ENCODE results near the gene EVA1B.

The EVA1B gene

GRCh38 chr1:36330940-36331339, 7.5 kb upstream of the EVA1B start:
- WGBS (ENCODE audit: extremely low coverage, insufficient coverage, insufficient read length) = 100% methylated on average over 5 of the region's 15 CpGs
- Histone ChIP-seq H3K9ac (ENCODE audit: low read length) (no peak overlapping the region), H3K9me3 (ENCODE audit: insufficient read depth, low read depth, low read length) (no peaks in the 10 kb centered on the region), H2BK5ac (ENCODE audit: low read depth, low read length, poor library complexity) (no peak overlapping the region), H3K27ac (ENCODE audit: low read depth, low read length) (no peak overlapping the region), H3K4me2 (ENCODE audit: low read length) (no peak overlapping the region), H3K23ac (ENCODE audit: low read length) (peak overlapping the region; percentile 63), H3K4me3 (ENCODE audit: low read depth, low read length) (no peak overlapping the region), H2AK5ac (ENCODE audit: low read length) (no peak overlapping the region), H3K18ac (ENCODE audit: low read length) (no peak overlapping the region), H3K4me1 (ENCODE audit: control insufficient read depth in 1 of 2, insufficient read depth in 2 of 2, low read length in 2 of 2) (peaks cover 9% of the 10 kb centered on the region in 2 experiments), H2BK12ac (ENCODE audit: low read length) (no peak overlapping the region), H3K36me3 (ENCODE audit: control insufficient read depth in 1 of 2, insufficient read depth in 2 of 2, low read length in 2 of 2) (no peaks in the 10 kb centered on the region), H4K8ac (ENCODE audit: low read depth, low read length) (no peak overlapping the region), H3K4ac (ENCODE audit: low read depth, low read length) (no peak overlapping the region), H3K79me1 (ENCODE audit: low read length) (no peaks in the 10 kb centered on the region), H2BK120ac (ENCODE audit: insufficient read depth, low read length, poor library complexity) (no peak overlapping the region), H4K91ac (ENCODE audit: low read depth, low read length) (no peak overlapping the region), H3K27me3 (ENCODE audit: insufficient read depth, low read length) (no peaks in the 10 kb centered on the region), H4K12ac (ENCODE audit: low read depth, low read length) (no peak overlapping the region), H2AFZ (ENCODE audit: insufficient read depth, low read length, poor library complexity) (no peak overlapping the region), H3K14ac (ENCODE audit: low read length) (no peak overlapping the region), H3K79me2 (ENCODE audit: control insufficient read depth, insufficient read depth, low read length, poor library complexity) (no peaks in the 10 kb centered on the region)
- no peak for DNase-seq

DNA sequence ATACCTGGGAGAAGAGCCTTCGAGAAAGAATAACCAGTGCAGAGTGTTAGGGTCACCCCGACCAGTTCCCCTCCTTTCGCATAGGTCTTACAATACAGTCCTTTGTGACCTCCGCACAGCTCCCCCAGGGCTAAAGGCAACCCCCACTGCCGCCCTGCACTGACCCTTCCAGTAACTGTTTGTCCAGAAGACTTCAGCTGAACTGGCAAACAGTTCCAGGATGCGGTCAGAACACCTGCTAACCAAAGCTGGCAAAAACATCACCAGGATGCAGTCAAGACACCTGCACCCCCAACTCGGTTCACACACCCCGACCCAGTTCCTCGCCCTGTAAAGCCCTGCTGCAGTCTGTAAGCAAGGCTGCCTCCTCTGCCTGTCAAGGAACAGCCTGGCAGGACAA, 6.4 kb upstream of the EVA1B start:
- H2BK120ac ChIP-seq (ENCODE audit: insufficient read depth, low read length, poor library complexity) = no peak overlapping the region
- no peak overlapping the region for H3K23ac ChIP-seq (ENCODE audit: low read length)
- H2BK5ac ChIP-seq (ENCODE audit: low read depth, low read length, poor library complexity) = no peak overlapping the region
- H4K91ac ChIP-seq (ENCODE audit: low read depth, low read length) = no peak overlapping the region
- no CpG with 5 or more reads among the region's 9 CpGs for WGBS (ENCODE audit: extremely low coverage, insufficient coverage, insufficient read length)
- no peak overlapping the region for H2BK12ac ChIP-seq (ENCODE audit: low read length)
- H3K27me3 ChIP-seq (ENCODE audit: insufficient read depth, low read length) = no peaks in the 10 kb centered on the region
- H3K79me1 ChIP-seq (ENCODE audit: low read length) = no peaks in the 10 kb centered on the region
- H3K27ac ChIP-seq (ENCODE audit: low read depth, low read length) = no peak overlapping the region
- no peak overlapping the region for H2AK5ac ChIP-seq (ENCODE audit: low read length)
- no peak overlapping the region for H3K18ac ChIP-seq (ENCODE audit: low read length)
- H4K12ac ChIP-seq (ENCODE audit: low read depth, low read length) = no peak overlapping the region
- H3K9me3 ChIP-seq (ENCODE audit: insufficient read depth, low read depth, low read length) = no peaks in the 10 kb centered on the region
- H3K4me1 ChIP-seq (ENCODE audit: control insufficient read depth in 1 of 2, insufficient read depth in 2 of 2, low read length in 2 of 2) = peaks cover 9% of the 10 kb centered on the region in 2 experiments
- H3K14ac ChIP-seq (ENCODE audit: low read length) = no peak overlapping the region
- H4K8ac ChIP-seq (ENCODE audit: low read depth, low read length) = no peak overlapping the region
- H3K79me2 ChIP-seq (ENCODE audit: control insufficient read depth, insufficient read depth, low read length, poor library complexity) = no peaks in the 10 kb centered on the region
- no peak for DNase-seq
- H3K9ac ChIP-seq (ENCODE audit: low read length) = no peak overlapping the region
- H3K36me3 ChIP-seq (ENCODE audit: control insufficient read depth in 1 of 2, insufficient read depth in 2 of 2, low read length in 2 of 2) = no peaks in the 10 kb centered on the region
- H3K4me3 ChIP-seq (ENCODE audit: low read depth, low read length) = no peak overlapping the region
- no peak overlapping the region for H3K4ac ChIP-seq (ENCODE audit: low read depth, low read length)
- H2AFZ ChIP-seq (ENCODE audit: insufficient read depth, low read length, poor library complexity) = no peak overlapping the region
- H3K4me2 ChIP-seq (ENCODE audit: low read length) = no peak overlapping the region

- WGBS (ENCODE audit: extremely low coverage, insufficient coverage, insufficient read length) = no CpG with 5 or more reads among the region's 6 CpGs
- H3K79me1 ChIP-seq (ENCODE audit: low read length) = peaks cover 6% of the 10 kb centered on the region
These were observed 5.3 kb upstream of the EVA1B start for GRCh38 chr1:36328713-36329112.

GRCh38 chr1:36328088-36328480, 4.6 kb upstream of the EVA1B start:
- Histone ChIP-seq H4K8ac (ENCODE audit: low read depth, low read length) (no peak overlapping the region), H2BK120ac (ENCODE audit: insufficient read depth, low read length, poor library complexity) (no peak overlapping the region), H3K4me2 (ENCODE audit: low read length) (no peak overlapping the region), H3K23ac (ENCODE audit: low read length) (no peak overlapping the region), H3K27me3 (ENCODE audit: insufficient read depth, low read length) (no peaks in the 10 kb centered on the region), H2AK5ac (ENCODE audit: low read length) (no peak overlapping the region), H3K9ac (ENCODE audit: low read length) (no peak overlapping the region), H2BK12ac (ENCODE audit: low read length) (no peak overlapping the region), H2AFZ (ENCODE audit: insufficient read depth, low read length, poor library complexity) (no peak overlapping the region), H3K36me3 (ENCODE audit: control insufficient read depth in 1 of 2, insufficient read depth in 2 of 2, low read length in 2 of 2) (no peaks in the 10 kb centered on the region), H3K79me2 (ENCODE audit: control insufficient read depth, insufficient read depth, low read length, poor library complexity) (peaks cover 4% of the 10 kb centered on the region), H3K9me3 (ENCODE audit: insufficient read depth, low read depth, low read length) (peaks cover 2% of the 10 kb centered on the region), H4K12ac (ENCODE audit: low read depth, low read length) (no peak overlapping the region), H2BK5ac (ENCODE audit: low read depth, low read length, poor library complexity) (no peak overlapping the region), H3K4me1 (ENCODE audit: control insufficient read depth in 1 of 2, insufficient read depth in 2 of 2, low read length in 2 of 2) (peaks cover 16 to 17% of the 10 kb centered on the region in 2 experiments), H3K14ac (ENCODE audit: low read length) (peak overlapping the region; percentile 6), H3K79me1 (ENCODE audit: low read length) (peaks cover 8% of the 10 kb centered on the region), H3K18ac (ENCODE audit: low read length) (peak overlapping the region; percentile 5), H3K27ac (ENCODE audit: low read depth, low read length) (no peak overlapping the region), H3K4me3 (ENCODE audit: low read depth, low read length) (no peak overlapping the region), H4K91ac (ENCODE audit: low read depth, low read length) (no peak overlapping the region), H3K4ac (ENCODE audit: low read depth, low read length) (no peak overlapping the region)
- WGBS (ENCODE audit: extremely low coverage, insufficient coverage, insufficient read length) = no CpG with 5 or more reads among the region's 6 CpGs
- no peak for DNase-seq

More at GRCh38 chr1:36328713-36329112, 5.3 kb upstream of the EVA1B start:
- H2BK5ac ChIP-seq (ENCODE audit: low read depth, low read length, poor library complexity) = no peak overlapping the region
- H3K9ac ChIP-seq (ENCODE audit: low read length) = no peak overlapping the region
- H3K27ac ChIP-seq (ENCODE audit: low read depth, low read length) = no peak overlapping the region
- H3K4me2 ChIP-seq (ENCODE audit: low read length) = no peak overlapping the region
- DNase-seq = no peak
- peaks cover 2% of the 10 kb centered on the region for H3K79me2 ChIP-seq (ENCODE audit: control insufficient read depth, insufficient read depth, low read length, poor library complexity)
- no peak overlapping the region for H3K4ac ChIP-seq (ENCODE audit: low read depth, low read length)
- H2BK12ac ChIP-seq (ENCODE audit: low read length) = peak overlapping the region; percentile 17
- peaks cover 2% of the 10 kb centered on the region for H3K9me3 ChIP-seq (ENCODE audit: insufficient read depth, low read depth, low read length)
- H2BK120ac ChIP-seq (ENCODE audit: insufficient read depth, low read length, poor library complexity) = no peak overlapping the region
- H3K14ac ChIP-seq (ENCODE audit: low read length) = no peak overlapping the region
- no peak overlapping the region for H4K91ac ChIP-seq (ENCODE audit: low read depth, low read length)
- no peaks in the 10 kb centered on the region for H3K27me3 ChIP-seq (ENCODE audit: insufficient read depth, low read length)
- H2AK5ac ChIP-seq (ENCODE audit: low read length) = no peak overlapping the region
- H4K8ac ChIP-seq (ENCODE audit: low read depth, low read length) = no peak overlapping the region
- no peak overlapping the region for H3K18ac ChIP-seq (ENCODE audit: low read length)
- H3K4me1 ChIP-seq (ENCODE audit: control insufficient read depth in 1 of 2, insufficient read depth in 2 of 2, low read length in 2 of 2) = peaks cover 16 to 17% of the 10 kb centered on the region in 2 experiments
- no peak overlapping the region for H3K4me3 ChIP-seq (ENCODE audit: low read depth, low read length)
- no peaks in the 10 kb centered on the region for H3K36me3 ChIP-seq (ENCODE audit: control insufficient read depth in 1 of 2, insufficient read depth in 2 of 2, low read length in 2 of 2)
- H4K12ac ChIP-seq (ENCODE audit: low read depth, low read length) = no peak overlapping the region
- no peak overlapping the region for H2AFZ ChIP-seq (ENCODE audit: insufficient read depth, low read length, poor library complexity)
- H3K23ac ChIP-seq (ENCODE audit: low read length) = no peak overlapping the region

All from trophoblast cell (in vitro differentiated cells and primary cell).